HG03175 (cell line): ENCODE data around the gene GSAP.
A peak's percentile ranks its signal among the peaks of the same experiment; 100 is the strongest.
"Not testable (repeated sequence)": the region's sequence is repeated elsewhere in the genome, so short reads cannot be mapped to it uniquely, and the experiment has no call there.

Experiments
- ATAC-seq: cut with Tn5 transposase; IDR thresholded peaks from one replicate; pipeline ENCODE4 v1.9.1; 2021; ENCODE audit warnings: mild to moderate bottlenecking, moderate library complexity; ENCODE audit not compliant: unreplicated experiment

GSAP gene

DNA sequence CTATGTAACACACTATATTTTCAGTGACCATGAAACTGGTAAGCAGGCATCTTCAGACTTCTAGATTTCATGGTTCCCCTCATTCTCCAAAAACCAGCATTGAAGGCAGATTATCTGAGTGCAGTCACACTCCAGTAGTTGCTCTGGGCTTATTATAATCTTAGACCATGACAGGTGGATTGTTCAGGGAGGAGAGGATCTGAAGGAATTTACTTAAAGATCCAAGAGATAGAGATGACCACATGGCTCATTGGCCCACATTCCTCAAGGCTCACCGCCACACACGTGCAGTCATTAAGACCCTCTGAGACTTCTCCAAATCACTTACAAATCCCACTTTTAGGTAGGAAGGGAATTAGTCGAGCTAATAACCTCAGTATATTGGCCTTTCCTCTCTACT, 55.2 kb downstream of the GSAP start:
- ATAC-seq: no peak

GRCh38 chr7:77360104-77360503, 56.0 kb downstream of the GSAP start:
- ATAC-seq: no peak

DNA sequence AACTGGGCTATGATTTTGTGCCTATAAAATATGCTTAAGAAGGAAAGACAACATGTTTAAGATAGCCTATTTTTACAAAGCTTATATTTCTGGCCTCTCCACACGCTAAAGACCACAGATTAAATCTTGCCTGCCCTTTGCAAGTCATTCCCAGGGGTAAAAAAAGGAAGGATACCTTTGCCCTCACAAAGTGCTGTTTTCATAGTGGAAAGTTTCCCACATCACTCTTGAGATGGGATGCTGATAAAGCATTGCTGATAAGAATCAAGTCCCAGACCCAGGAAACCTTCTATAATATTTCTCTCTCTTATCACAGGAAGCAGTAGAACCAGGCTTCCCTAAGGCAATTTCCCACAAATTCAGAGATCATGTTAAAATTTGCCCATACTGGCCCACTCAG, 56.5 kb downstream of the GSAP start:
- ATAC-seq: no peak

GRCh38 chr7:77354914-77355313, 61.2 kb downstream of the GSAP start:
- ATAC-seq: no peak

DNA sequence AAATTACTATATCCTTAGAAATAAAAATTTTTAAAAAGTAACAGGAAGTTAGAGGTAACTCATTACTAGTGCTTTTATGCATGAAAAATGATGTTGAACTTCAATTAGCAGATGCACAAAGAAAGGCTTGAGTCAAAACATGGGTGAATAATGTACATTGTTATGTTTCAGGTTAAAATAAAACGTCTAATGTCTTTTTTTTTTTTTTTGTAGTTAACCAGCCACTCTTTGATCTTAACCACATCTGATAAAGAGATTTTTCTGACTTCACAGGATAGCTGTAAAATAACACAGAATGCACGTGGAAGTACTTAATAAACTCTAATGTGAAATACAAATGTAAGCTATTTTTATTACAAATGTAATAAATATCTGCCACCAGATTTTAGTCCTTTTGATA, 61.7 kb downstream of the GSAP start:
- no peak for ATAC-seq

DNA sequence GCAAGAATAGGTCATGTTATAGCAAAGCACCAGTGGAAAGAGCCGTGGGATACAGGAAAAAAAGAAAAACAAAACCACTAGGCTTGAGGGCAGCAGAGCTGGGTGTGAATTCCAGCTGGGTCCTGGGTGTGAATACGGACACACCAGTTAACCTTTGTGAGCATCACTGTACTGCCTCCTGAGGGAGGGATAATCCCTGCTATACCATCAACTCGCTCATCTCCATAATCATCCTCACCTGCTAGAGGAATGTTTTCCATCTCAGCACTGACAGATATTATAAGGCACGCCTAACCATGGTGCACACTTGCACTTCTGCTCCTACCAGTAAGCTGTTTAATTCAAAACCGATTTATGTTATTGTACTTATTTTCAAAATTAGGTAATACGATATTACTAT, 62.2 kb downstream of the GSAP start:
- ATAC-seq: no peak

GRCh38 chr7:77353407-77353721, 62.8 kb downstream of the GSAP start:
- no peak for ATAC-seq

- peak; percentile 37 for ATAC-seq
Measured at GRCh38 chr7:77352665-77353406, 63.3 kb downstream of the GSAP start.

GRCh38 chr7:77351539-77352004, 64.6 kb downstream of the GSAP start:
- ATAC-seq: peak; percentile 90

DNA sequence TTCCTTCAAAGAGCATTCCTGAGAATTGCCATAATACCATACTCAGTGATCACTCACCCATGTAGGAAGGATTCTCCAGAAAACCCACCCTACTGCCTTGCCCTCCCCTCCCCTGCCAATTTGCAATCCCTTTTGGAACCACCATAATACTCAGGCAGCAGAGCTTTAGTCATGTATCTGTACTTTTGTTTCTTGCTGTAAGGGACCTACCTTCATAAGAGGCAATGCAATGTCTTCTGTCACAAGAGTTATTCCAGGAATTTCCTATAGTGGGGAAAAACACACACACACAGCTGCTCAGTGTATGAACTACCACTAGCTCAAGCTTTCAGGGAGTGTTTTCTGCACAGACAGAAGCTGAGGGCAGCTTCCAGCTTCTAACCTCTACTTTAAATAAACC, 67.0 kb downstream of the GSAP start:
- ATAC-seq: no peak

DNA sequence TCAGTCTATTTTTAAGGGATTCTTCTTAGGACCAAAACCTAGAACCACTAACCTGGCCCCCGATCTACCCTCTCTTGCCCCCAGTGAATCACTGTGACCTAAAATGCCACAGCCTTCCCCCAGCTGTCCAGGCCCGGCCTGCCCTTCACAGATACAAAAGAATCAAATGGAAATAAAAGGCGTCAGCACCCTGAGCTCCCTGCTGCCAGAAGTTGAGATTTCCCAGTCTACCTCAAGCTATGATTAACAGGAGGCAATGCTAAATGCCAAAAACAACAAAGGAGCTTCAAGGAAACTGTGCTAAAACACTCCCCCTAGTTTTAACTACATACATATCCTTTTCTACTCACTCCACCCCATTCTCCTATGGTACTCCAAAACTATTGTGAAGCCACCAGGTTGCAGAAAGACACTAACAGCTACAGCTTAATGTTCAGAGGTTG, 67.8 kb downstream of the GSAP start:
- ATAC-seq: no peak

GRCh38 chr7:77346441-77346840, 69.7 kb downstream of the GSAP start:
- ATAC-seq: no peak

DNA sequence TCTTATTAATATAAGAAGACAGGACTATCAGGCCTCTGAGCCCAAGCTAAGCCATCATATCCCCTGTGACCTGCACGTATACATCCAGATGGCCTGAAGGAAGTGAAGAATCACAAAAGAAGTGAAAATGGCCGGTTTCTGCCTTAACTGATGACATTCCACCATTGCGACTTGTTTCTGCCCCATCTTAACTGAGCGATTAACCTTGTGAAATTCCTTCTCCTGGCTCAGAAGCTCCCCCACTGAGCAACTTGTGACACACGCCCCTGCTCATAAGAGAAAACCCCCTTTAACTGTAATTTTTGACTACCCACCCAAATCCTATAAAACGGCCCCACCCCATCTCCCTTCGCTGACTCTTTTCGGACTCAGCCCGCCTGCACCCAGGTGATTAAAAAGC, 70.7 kb downstream of the GSAP start:
- not testable (repeated sequence) for ATAC-seq

GRCh38 chr7:77339726-77340125, 76.4 kb downstream of the GSAP start:
- ATAC-seq: no peak

- no peak for ATAC-seq
Measured at GRCh38 chr7:77338883-77339629, 77.1 kb downstream of the GSAP start.

DNA sequence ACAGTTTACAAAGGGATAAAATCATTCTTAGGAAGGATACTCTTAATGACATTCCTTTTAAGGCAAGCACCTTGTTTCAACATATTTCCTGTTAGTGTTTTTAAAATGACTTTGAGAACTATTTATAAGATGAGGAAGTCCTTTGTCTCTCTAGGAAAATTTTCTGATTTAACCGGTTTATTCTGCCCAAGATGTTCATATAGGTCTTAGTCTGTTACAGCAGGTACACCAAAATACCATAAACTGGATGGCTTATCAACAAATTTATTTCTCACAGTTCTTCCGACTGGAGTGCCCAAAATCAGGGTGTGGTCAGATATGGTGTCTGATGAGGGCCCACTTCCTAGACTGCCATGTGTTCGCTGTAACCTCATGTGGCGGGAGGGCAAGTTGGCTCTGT, 77.9 kb downstream of the GSAP start:
- ATAC-seq: no peak

GRCh38 chr7:77337456-77337990, 78.6 kb downstream of the GSAP start:
- ATAC-seq: no peak

DNA sequence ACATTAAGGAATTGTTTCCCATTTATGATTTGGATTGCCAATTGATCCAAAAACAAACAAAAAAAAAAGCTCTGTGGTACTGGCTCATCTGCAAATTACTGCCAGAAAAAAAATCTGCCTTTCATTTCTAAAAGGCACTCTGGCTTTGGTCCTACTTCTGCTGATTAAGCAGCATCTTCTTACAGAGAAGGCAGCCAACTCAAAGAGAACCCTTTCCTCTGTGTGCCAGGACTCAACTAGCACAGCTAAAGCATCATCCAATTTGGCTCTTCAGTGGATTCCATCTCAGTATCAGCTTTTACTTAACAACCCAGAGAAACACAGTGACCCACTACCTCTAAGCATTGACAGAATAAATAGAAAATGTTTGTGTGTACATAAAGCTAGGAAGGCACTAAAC, 80.6 kb downstream of the GSAP start:
- ATAC-seq: no peak

GRCh38 chr7:77334039-77334438, 82.1 kb downstream of the GSAP start:
- ATAC-seq: not testable (repeated sequence)

DNA sequence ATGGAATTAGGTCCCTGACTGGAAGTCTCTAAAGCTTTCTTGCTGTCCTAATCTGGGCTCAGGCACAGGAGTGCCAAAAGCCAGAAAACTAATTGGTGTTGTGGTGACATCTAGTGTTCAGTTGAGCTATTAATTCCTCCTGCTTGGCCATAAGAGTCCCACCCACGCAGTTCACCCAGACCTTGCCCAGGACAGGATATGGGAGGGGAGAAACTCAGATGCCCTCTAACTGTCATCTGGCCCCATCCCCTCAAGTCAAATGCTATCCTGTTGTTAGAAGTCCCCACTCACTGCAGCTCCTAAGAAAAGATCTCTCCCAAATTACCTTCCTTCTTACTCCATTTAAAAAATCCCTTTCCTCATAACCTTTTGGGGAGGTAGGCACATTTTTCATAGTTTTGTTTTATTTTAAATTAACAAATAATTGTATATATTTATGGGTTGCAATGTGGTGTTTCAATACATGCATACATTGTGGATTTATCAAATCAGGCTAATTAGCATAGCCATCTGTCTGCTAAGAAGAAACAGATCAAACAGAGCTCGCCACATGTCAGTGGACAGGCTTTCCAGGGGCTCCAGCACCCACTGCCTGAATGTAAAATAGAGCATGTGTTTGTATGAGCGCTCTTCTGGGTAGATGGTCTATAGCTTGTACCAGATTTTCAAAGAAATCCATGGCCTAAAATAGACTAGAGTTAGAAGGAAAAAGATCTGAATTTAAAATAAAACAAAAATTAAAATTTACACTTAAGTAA, 84.0 kb downstream of the GSAP start:
- peak; percentile 85 for ATAC-seq

GRCh38 chr7:77330169-77330882, 85.8 kb downstream of the GSAP start:
- ATAC-seq: peak; percentile 57
